Lung (tissue), 12 donors: ENCODE measurements around the gene OR10H2. TPM values are rescaled to one million over a fixed set of nuclear protein-coding genes. Genes with fewer than 3 reads are reported as not detected.

ENCODE experiments used
- ATAC-seq: fragments of 200-7000 bp; cut with Tn5 transposase; one replicate; pipeline ENCODE4 v1.9.1; 2020; ENCODE audit warnings: moderate number of reproducible peaks; ENCODE audit not compliant: insufficient read depth, low FRiP score
- DNase-seq, 3 donors: peaks; one replicate each; pipeline ENCODE4 v3.0.0-alpha.2; 2013 to 2017
- H3K27ac ChIP-seq, 2 donors: one replicate each; pipeline ENCODE4 v1.5.1; 2013; ENCODE audit warnings: mild to moderate bottlenecking in 2 of 2, moderate library complexity in 2 of 2, control low read depth in 1 of 2, inconsistent platforms in 1 of 2, low read depth in 1 of 2, low read length in 1 of 2
- H3K27me3 ChIP-seq, 3 donors: one replicate each; pipeline ENCODE4 v1.5.1; 2013; ENCODE audit warnings: low read length in 2 of 3; ENCODE audit not compliant: control insufficient read depth in 3 of 3, insufficient read depth in 3 of 3
- H3K36me3 ChIP-seq, 4 donors: one replicate each; pipeline ENCODE4 v1.5.1; 2013; ENCODE audit warnings: low read length in 4 of 4, mild to moderate bottlenecking in 1 of 4, moderate library complexity in 1 of 4; ENCODE audit not compliant: control insufficient read depth in 4 of 4, insufficient read depth in 4 of 4
- H3K4me1 ChIP-seq, 5 donors: one replicate each; pipeline ENCODE4 v1.5.1; 2013; ENCODE audit warnings: low read length in 5 of 5, mild to moderate bottlenecking in 2 of 5, moderate library complexity in 1 of 5; ENCODE audit not compliant: control insufficient read depth in 5 of 5, insufficient read depth in 5 of 5
- H3K4me3 ChIP-seq: one replicate; pipeline ENCODE4 v1.5.1; 2013; ENCODE audit warnings: mild to moderate bottlenecking, control low read depth, moderate library complexity
- H3K9ac ChIP-seq, 2 donors: one replicate each; pipeline ENCODE4 v1.5.1; 2013; ENCODE audit warnings: low read length in 2 of 2, control low read depth in 1 of 2; ENCODE audit not compliant: insufficient read depth in 1 of 2
- H3K9me3 ChIP-seq, 4 donors: one replicate each; pipeline ENCODE4 v1.5.1; 2013; ENCODE audit warnings: low read length in 3 of 4, mild to moderate bottlenecking in 1 of 4, moderate library complexity in 1 of 4; ENCODE audit not compliant: control insufficient read depth in 4 of 4, insufficient read depth in 3 of 4
- CTCF ChIP-seq: IDR thresholded peaks from 2 replicates; pipeline ENCODE4 v1.5.1; 2012; ENCODE audit warnings: mild to moderate bottlenecking; ENCODE audit errors: control extremely low read depth, extremely low read depth
- WGBS, 2 donors: extraction: QIAGEN DNeasy Blood & Tissue Kit; methylation state at CpG; one replicate each; pipeline ENCODE4 v1.1.7; 2013; 5-methylcytosine and 5-hydroxymethylcytosine counted together
- polyA plus RNA-seq, 2 donors: library from polyadenylated mRNA; stranded (reverse); fragments of 200-250 nt; gene quantifications; one replicate each; pipeline ENCODE4 v1.2.1, GENCODE V29; 2013
- total RNA-seq, 2 donors: library from RNA; depleted of rRNA in 1 of 2; stranded (reverse); fragments of >200 nt in 1 of 2; gene quantifications; one replicate each; pipeline ENCODE4 v1.2.1, GENCODE V29; 2014 to 2021
- donor health status: control.
- donor health status: control.
- donor health status: Bipolar disorder and iron deficiency.
- donor health status: healthy.
- donor health status: DM: yes; HTN: yes; CAD: no.

The OR10H2 gene
- total and polyA plus RNA-seq, 4 donors = not detected

GRCh38 chr19:15730538-15730937, 2.7 kb downstream of the OR10H2 start:
- ATAC-seq = no peak

GRCh38 chr19:15732388-15732787, 4.6 kb downstream of the OR10H2 start:
- no peak overlapping the region for H3K27ac ChIP-seq

More at GRCh38 chr19:15730538-15730937, 2.7 kb downstream of the OR10H2 start:
- no peak for TF ChIP-seq CTCF
- DNase-seq = no peak
- WGBS, 2 donors = 26 to 51% methylated on average over 1 of the region's 1 CpG
- Histone ChIP-seq H3K9ac (no peak overlapping the region), H3K27ac (no peak overlapping the region), H3K36me3 (no peaks in the 10 kb centered on the region), H3K27me3 (peaks cover 0 to 5% (median 0%) of the 10 kb centered on the region in 3 donors), H3K4me3 (no peak overlapping the region), H3K9me3 (peaks cover 0 to 3% (median 2%) of the 10 kb centered on the region in 4 donors), H3K4me1 (no peaks in the 10 kb centered on the region)

GRCh38 chr19:15733895-15734294, 6.1 kb downstream of the OR10H2 start:
- no peak for ATAC-seq
- Histone ChIP-seq H3K9ac (no peak overlapping the region), H3K9me3 (peaks cover 0 to 3% (median 0%) of the 10 kb centered on the region in 4 donors), H3K27ac (no peak overlapping the region), H3K4me1 (peaks cover 0 to 3% (median 0%) of the 10 kb centered on the region in 5 donors), H3K4me3 (no peak overlapping the region), H3K27me3 (peaks cover 0 to 2% (median 0%) of the 10 kb centered on the region in 3 donors), H3K36me3 (no peaks in the 10 kb centered on the region)
- no peak for DNase-seq
- WGBS, 2 donors = 60 to 62% methylated on average over 6 of the region's 6 CpGs
- TF ChIP-seq CTCF = no peak

More at GRCh38 chr19:15732388-15732787, 4.6 kb downstream of the OR10H2 start:
- WGBS, 2 donors = 24 to 25% methylated on average over 1 of the region's 1 CpG
- DNase-seq (no peak), ATAC-seq (no peak)
- H3K4me3 ChIP-seq = no peak overlapping the region
- H3K9me3 ChIP-seq = peaks cover 0 to 3% (median 2%) of the 10 kb centered on the region in 4 donors
- H3K36me3 ChIP-seq = no peaks in the 10 kb centered on the region
- H3K4me1 ChIP-seq = no peaks in the 10 kb centered on the region
- H3K9ac ChIP-seq = no peak overlapping the region
- TF ChIP-seq CTCF = no peak
- peaks cover 0 to 2% (median 0%) of the 10 kb centered on the region in 3 donors for H3K27me3 ChIP-seq

- DNase-seq (no peak), ATAC-seq (no peak)
- H3K27me3 ChIP-seq = no peaks in the 10 kb centered on the region
- no peak within 1 kb of the TSS for H3K9ac ChIP-seq
- TF ChIP-seq CTCF = no peak
- H3K36me3 ChIP-seq = no peaks in the 10 kb centered on the region
- H3K4me1 ChIP-seq = peaks cover 0 to 3% (median 0%) of the 10 kb centered on the region in 5 donors
- H3K4me3 ChIP-seq = no peak within 1 kb of the TSS
- H3K27ac ChIP-seq = no peak within 1 kb of the TSS
- peaks cover 0 to 9% (median 1%) of the 10 kb centered on the region in 4 donors for H3K9me3 ChIP-seq
- 62 to 65% methylated on average over 4 of the region's 4 CpGs for WGBS, 2 donors
Observed at GRCh38 chr19:15737722-15738121, 9.9 kb downstream of the OR10H2 start, which contains the start of gene OR10H3. TSS of gene OR10H3 (plus strand) at chr19:15737985. CDS start at chr19:15741393, 3,408 bp downstream.
